ENCODE measurements around the gene HIF1A. TPM values are rescaled to one million over a fixed set of nuclear protein-coding genes. Genes with fewer than 3 reads are reported as not detected.

HIF1A gene
- total and polyA plus RNA-seq, 4 donors, result 28.9 to 291 (median 191) TPM

DNA sequence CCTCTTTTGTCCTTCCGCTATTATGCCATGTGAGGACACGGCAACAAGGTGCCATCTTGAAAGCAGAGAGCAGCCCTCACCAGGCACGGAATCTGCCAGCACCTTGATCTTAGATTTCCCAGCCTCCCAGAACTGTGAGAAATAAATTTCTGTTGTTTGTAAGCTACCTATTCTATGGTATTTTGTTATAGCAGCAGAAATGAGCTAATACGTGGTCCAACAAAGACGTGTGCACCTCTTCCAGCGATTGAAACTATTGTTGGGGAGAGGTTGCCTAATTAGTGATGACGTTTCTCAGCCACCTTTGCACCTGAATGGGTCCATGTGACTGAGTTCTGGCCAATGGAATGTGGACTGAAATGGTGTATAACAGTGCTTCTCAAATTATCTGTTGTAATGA is 64.6 kb downstream of the HIF1A start:
- no peaks in the 10 kb centered on the region for H3K27me3 ChIP-seq (ENCODE audit: control insufficient read depth in 3 of 3, insufficient read depth in 3 of 3, low read length in 2 of 3)
- H3K9ac ChIP-seq (ENCODE audit: insufficient read depth in 1 of 2, low read length in 2 of 2), result no peak overlapping the region
- DNase-seq, result no peak
- peaks cover 0 to 1% (median 0%) of the 10 kb centered on the region in 4 donors for H3K9me3 ChIP-seq (ENCODE audit: control insufficient read depth in 4 of 4, insufficient read depth in 3 of 4, low read length in 3 of 4)
- 95 to 96% methylated on average over 7 of the region's 7 CpGs for WGBS, 2 donors
- H3K4me3 ChIP-seq, result no peak overlapping the region
- H3K27ac ChIP-seq (ENCODE audit: low read depth in 1 of 2, low read length in 1 of 2), result no peak overlapping the region
- ATAC-seq (ENCODE audit: insufficient read depth, low FRiP score), result no peak
- peaks cover 0 to 23% (median 6%) of the 10 kb centered on the region in 5 donors for H3K4me1 ChIP-seq (ENCODE audit: control insufficient read depth in 5 of 5, insufficient read depth in 5 of 5, low read length in 5 of 5)
- H3K36me3 ChIP-seq (ENCODE audit: control insufficient read depth in 4 of 4, insufficient read depth in 4 of 4, low read length in 4 of 4), result peaks cover 0 to 3% (median 0%) of the 10 kb centered on the region in 4 donors
- TF ChIP-seq, protein P1, sequence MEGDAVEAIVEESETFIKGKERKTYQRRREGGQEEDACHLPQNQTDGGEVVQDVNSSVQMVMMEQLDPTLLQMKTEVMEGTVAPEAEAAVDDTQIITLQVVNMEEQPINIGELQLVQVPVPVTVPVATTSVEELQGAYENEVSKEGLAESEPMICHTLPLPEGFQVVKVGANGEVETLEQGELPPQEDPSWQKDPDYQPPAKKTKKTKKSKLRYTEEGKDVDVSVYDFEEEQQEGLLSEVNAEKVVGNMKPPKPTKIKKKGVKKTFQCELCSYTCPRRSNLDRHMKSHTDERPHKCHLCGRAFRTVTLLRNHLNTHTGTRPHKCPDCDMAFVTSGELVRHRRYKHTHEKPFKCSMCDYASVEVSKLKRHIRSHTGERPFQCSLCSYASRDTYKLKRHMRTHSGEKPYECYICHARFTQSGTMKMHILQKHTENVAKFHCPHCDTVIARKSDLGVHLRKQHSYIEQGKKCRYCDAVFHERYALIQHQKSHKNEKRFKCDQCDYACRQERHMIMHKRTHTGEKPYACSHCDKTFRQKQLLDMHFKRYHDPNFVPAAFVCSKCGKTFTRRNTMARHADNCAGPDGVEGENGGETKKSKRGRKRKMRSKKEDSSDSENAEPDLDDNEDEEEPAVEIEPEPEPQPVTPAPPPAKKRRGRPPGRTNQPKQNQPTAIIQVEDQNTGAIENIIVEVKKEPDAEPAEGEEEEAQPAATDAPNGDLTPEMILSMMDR (IDR thresholded peaks at IDR 0.05; ENCODE audit: control extremely low read depth, extremely low read depth), result no peak

DNA sequence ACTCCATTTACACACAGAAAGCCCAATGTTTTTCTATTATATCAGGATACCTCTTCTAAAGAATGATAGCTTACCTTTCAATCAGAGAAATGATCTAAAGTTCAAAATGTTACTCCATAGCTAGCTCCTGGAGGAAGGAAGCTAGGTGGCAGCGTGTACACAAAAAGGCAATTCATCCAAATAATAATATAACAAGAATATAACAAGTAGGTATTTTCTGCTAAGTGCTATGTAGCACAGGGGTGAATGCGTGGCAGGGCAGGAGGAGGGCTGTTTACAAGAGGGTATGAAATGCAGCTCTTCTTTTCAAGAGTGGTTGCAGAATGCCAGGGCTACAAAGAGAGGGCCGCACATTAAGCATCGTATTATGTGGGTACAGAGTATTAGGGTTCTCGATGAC is 66.2 kb downstream of the HIF1A start:
- ATAC-seq (ENCODE audit: insufficient read depth, low FRiP score), result no peak
- H3K36me3 ChIP-seq (ENCODE audit: control insufficient read depth in 4 of 4, insufficient read depth in 4 of 4, low read length in 4 of 4), result peaks cover 0 to 3% (median 0%) of the 10 kb centered on the region in 4 donors
- peak overlapping the region; percentile 42 to 93 for H3K9ac ChIP-seq (ENCODE audit: insufficient read depth in 1 of 2, low read length in 2 of 2)
- no peaks in the 10 kb centered on the region for H3K27me3 ChIP-seq (ENCODE audit: control insufficient read depth in 3 of 3, insufficient read depth in 3 of 3, low read length in 2 of 3)
- peak overlapping the region; percentile 28 for H3K4me3 ChIP-seq
- peaks cover 0 to 1% (median 0%) of the 10 kb centered on the region in 4 donors for H3K9me3 ChIP-seq (ENCODE audit: control insufficient read depth in 4 of 4, insufficient read depth in 3 of 4, low read length in 3 of 4)
- TF ChIP-seq, protein P1 (IDR thresholded peaks at IDR 0.05; ENCODE audit: control extremely low read depth, extremely low read depth), result no peak
- no peak for DNase-seq
- WGBS, 2 donors, result 44 to 58% methylated on average over 5 of the region's 5 CpGs
- peaks cover 5 to 40% (median 9%) of the 10 kb centered on the region in 5 donors for H3K4me1 ChIP-seq (ENCODE audit: control insufficient read depth in 5 of 5, insufficient read depth in 5 of 5, low read length in 5 of 5)
- peak overlapping the region; percentile 89 to 90 for H3K27ac ChIP-seq (ENCODE audit: low read depth in 1 of 2, low read length in 1 of 2)

DNA sequence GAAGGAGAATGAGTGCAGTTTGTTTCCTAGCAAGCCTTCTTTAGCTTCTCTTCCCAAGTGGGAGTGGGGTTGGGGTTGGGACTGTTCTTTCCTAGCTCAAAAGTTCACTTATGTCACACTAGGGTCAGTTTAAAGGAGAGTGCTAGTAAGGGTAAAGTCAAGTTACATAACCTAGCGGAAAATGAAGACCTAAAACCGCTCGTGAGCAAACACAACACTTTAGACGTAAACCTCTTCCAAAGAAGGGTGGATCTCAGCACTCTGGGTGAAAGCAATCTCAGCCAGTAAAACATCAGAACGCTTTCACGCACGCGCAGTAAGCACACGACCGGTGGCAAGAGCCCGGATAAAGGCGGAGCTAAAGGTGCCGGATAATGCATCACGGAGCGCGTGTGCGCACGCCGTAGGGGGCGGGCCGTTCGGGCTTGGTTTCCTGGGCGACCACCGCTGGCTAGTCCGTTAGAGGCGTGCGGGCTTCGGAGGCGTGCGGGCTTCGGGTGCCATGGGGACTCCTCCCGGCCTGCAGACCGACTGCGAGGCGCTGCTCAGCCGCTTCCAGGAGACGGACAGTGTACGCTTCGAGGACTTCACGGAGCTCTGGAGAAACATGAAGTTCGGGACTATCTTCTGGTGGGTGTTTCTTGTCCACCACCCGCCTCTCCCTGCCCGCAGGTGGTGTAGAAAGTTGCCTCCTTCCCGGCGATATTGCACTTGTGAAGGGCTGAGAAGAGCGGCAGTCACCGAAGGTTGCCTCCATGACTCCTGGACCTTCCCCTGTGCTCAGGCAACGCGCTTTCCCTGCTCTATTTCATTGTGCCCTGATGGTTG is 66.9 kb downstream of the HIF1A start, which contains the start of gene SNAPC1:
TSS of gene SNAPC1 (plus strand) at position 462 of the 828 bp plus-strand sequence. CDS start at position 503, 41 bp downstream.
- Histone ChIP-seq H3K36me3 (ENCODE audit: control insufficient read depth in 4 of 4, insufficient read depth in 4 of 4, low read length in 4 of 4) (peaks cover 0 to 3% (median 0%) of the 10 kb centered on the region in 4 donors), H3K4me3 (peak within 1 kb of the TSS; percentile 68), H3K27ac (ENCODE audit: low read depth in 1 of 2, low read length in 1 of 2) (peak within 1 kb of the TSS; percentile 89 to 90), H3K9me3 (ENCODE audit: control insufficient read depth in 4 of 4, insufficient read depth in 3 of 4, low read length in 3 of 4) (peaks cover 0 to 1% (median 0%) of the 10 kb centered on the region in 4 donors), H3K27me3 (ENCODE audit: control insufficient read depth in 3 of 3, insufficient read depth in 3 of 3, low read length in 2 of 3) (no peaks in the 10 kb centered on the region), H3K9ac (ENCODE audit: insufficient read depth in 1 of 2, low read length in 2 of 2) (peak within 1 kb of the TSS; percentile 66 to 93), H3K4me1 (ENCODE audit: control insufficient read depth in 5 of 5, insufficient read depth in 5 of 5, low read length in 5 of 5) (peaks cover 6 to 42% (median 9%) of the 10 kb centered on the region in 5 donors)
- TF ChIP-seq, protein P1 (IDR thresholded peaks at IDR 0.05; ENCODE audit: control extremely low read depth, extremely low read depth), result no peak
- DNase-seq, result peak; percentile 98 to 99 (median 99)
- ATAC-seq (ENCODE audit: insufficient read depth, low FRiP score), result peak; percentile 99
- WGBS, 2 donors, result 0% methylated on average over 49 of the region's 49 CpGs

All from lung (tissue), 12 donors.